HepG2 (cell line): ENCODE data around the gene BRD8. TPM values are rescaled to one million over a fixed set of nuclear protein-coding genes. Genes with fewer than 3 reads are reported as not detected.
A peak's percentile ranks its signal among the peaks of the same experiment; 100 is the strongest.

Experiments used
- CSRNP1 ChIP-seq: sonication (generic); formaldehyde crosslinking; IDR thresholded peaks from 2 replicates; pipeline ENCODE4 v1.8.1; 2023; ENCODE audit warnings: mild to moderate bottlenecking, missing genetic modification reagents
- DRAP1 ChIP-seq: IDR thresholded peaks from 2 replicates; pipeline ENCODE4 v1.6.1; 2016; ENCODE audit warnings: missing genetic modification reagents, missing compliant biosample characterization
- HCFC1 ChIP-seq: fragments of 150-350 bp; IDR thresholded peaks from 2 replicates; pipeline ENCODE4 v1.6.1; 2014; ENCODE audit warnings: low read depth, low read length
- HOXA9 ChIP-seq: sonication (generic); formaldehyde crosslinking; IDR thresholded peaks from 2 replicates; pipeline ENCODE4 v1.8.1; 2022; ENCODE audit warnings: missing genetic modification reagents, mild to moderate bottlenecking, moderate library complexity, borderline replicate concordance
- POGK ChIP-seq: sonication (generic); formaldehyde crosslinking; conservative IDR thresholded peaks from 2 replicates; pipeline ENCODE4 v1.8.0; 2022; ENCODE audit warnings: mild to moderate bottlenecking, moderate library complexity, missing genetic modification reagents
- SIN3A ChIP-seq: IDR thresholded peaks from 2 replicates; pipeline ENCODE4 v1.6.1; 2011; ENCODE audit warnings: low read depth, mild to moderate bottlenecking, control low read depth, low read length, borderline replicate concordance
- TBX3 ChIP-seq: fragments of 450-650 bp; IDR thresholded peaks from 2 replicates; pipeline ENCODE4 v1.6.1; 2017; ENCODE audit warnings: antibody characterized with exemption, mild to moderate bottlenecking, inconsistent platforms, borderline replicate concordance
- TRIM24 ChIP-seq: sonication (generic); formaldehyde crosslinking; IDR thresholded peaks from 2 replicates; pipeline ENCODE4 v1.8.0; 2022; ENCODE audit warnings: mild to moderate bottlenecking, missing genetic modification reagents
- ZFP36 ChIP-seq: fragments of 150-350 bp; IDR thresholded peaks from 2 replicates; pipeline ENCODE4 v1.6.1; 2018; ENCODE audit warnings: borderline replicate concordance, low read length, low read depth; ENCODE audit not compliant: partially characterized antibody
- ZKSCAN8 ChIP-seq: IDR thresholded peaks from 2 replicates; pipeline ENCODE4 v1.6.1; 2016; ENCODE audit warnings: borderline replicate concordance, missing genetic modification reagents, missing compliant biosample characterization
- ZNF260 ChIP-seq: sonication (generic); formaldehyde crosslinking; IDR thresholded peaks from 2 replicates; pipeline ENCODE4 v1.4.0; 2020; ENCODE audit warnings: missing genetic modification reagents, low read depth, mild to moderate bottlenecking, borderline replicate concordance
- ZNF569 ChIP-seq: sonication (generic); formaldehyde crosslinking; IDR thresholded peaks from 2 replicates; pipeline ENCODE4 v1.5.0; 2020; ENCODE audit warnings: mild to moderate bottlenecking, missing genetic modification reagents, moderate library complexity, borderline replicate concordance
- ZNF703 ChIP-seq: sonication (generic); formaldehyde crosslinking; IDR thresholded peaks from 2 replicates; pipeline ENCODE4 v1.5.1; 2020; ENCODE audit warnings: missing genetic modification reagents, mild to moderate bottlenecking, moderate library complexity, borderline replicate concordance
- ZNF761 ChIP-seq: sonication (generic); formaldehyde crosslinking; conservative IDR thresholded peaks from 2 replicates; pipeline ENCODE4 v1.4.0; 2020; ENCODE audit warnings: mild to moderate bottlenecking, missing genetic modification reagents
- ZSCAN31 ChIP-seq: sonication (generic); formaldehyde crosslinking; IDR thresholded peaks from 2 replicates; pipeline ENCODE4 v1.5.0; 2020; ENCODE audit warnings: low read depth, mild to moderate bottlenecking, missing genetic modification reagents
- polyA plus RNA-seq, 8 experiments: library from polyadenylated mRNA; depleted of rRNA in 3 of 8; stranded (reverse) in 7 of 8; unstranded in 1 of 8; fragments of >200 nt; fragmentation: Illumina TruSeq in 4 of 8; extraction: Trizol in 4 of 8; gene quantifications; 2 replicates each; pipeline versions ENCODE4 v1.2.1 to v1.2.3, GENCODE V29; 2011 to 2016; ENCODE audit warnings: low read depth in 4 of 8, missing spikeins in 1 of 8, mixed read lengths in 1 of 8; ENCODE audit not compliant: insufficient read depth in 1 of 8
- total RNA-seq, 5 experiments: library from RNA; depleted of rRNA; stranded (reverse); fragments of >200 nt; fragmentation: Illumina TruSeq; extraction: Trizol; gene quantifications; 2 replicates each; pipeline ENCODE4 v1.2.3, GENCODE V29; 2016; ENCODE audit warnings: low read depth in 1 of 5
- TF ChIP-seq, protein P1 (sequence below): sonication (generic); formaldehyde crosslinking; IDR thresholded peaks from 2 replicates; pipeline ENCODE4 v1.9.0; 2022; ENCODE audit warnings: low read depth, missing genetic modification reagents
- TF ChIP-seq, protein P2 (sequence below): sonication (generic); formaldehyde crosslinking; IDR thresholded peaks from 2 replicates; pipeline ENCODE4 v1.5.0; 2020; ENCODE audit warnings: missing genetic modification reagents

BRD8 gene
- total and polyA plus RNA-seq, 2 of the 13 experiments (the other 11 are each of a cell fraction or from before 2014, with no cell fraction given), result 62.5 to 71.1 TPM

GRCh38 chr5:138213161-138214029 lies 35.0 kb upstream of the BRD8 start, which contains the start of gene CDC23 (continued):
- TF ChIP-seq, protein P1, sequence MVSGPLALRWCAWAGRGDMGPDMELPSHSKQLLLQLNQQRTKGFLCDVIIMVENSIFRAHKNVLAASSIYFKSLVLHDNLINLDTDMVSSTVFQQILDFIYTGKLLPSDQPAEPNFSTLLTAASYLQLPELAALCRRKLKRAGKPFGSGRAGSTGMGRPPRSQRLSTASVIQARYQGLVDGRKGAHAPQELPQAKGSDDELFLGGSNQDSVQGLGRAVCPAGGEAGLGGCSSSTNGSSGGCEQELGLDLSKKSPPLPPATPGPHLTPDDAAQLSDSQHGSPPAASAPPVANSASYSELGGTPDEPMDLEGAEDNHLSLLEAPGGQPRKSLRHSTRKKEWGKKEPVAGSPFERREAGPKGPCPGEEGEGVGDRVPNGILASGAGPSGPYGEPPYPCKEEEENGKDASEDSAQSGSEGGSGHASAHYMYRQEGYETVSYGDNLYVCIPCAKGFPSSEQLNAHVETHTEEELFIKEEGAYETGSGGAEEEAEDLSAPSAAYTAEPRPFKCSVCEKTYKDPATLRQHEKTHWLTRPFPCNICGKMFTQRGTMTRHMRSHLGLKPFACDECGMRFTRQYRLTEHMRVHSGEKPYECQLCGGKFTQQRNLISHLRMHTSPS (CRISPR knock-in tag), result no peak
- TF ChIP-seq HCFC1, result no peak; the same call in 1 of the 2 replicates
- no peak for TF ChIP-seq TBX3
- peak; percentile 71 for TF ChIP-seq DRAP1 (CRISPR knock-in tag)
- TF ChIP-seq ZKSCAN8 (CRISPR knock-in tag), result no peak
- peak; percentile 98 for TF ChIP-seq SIN3A
- TF ChIP-seq ZNF761, result no peak
- TF ChIP-seq, protein P2, sequence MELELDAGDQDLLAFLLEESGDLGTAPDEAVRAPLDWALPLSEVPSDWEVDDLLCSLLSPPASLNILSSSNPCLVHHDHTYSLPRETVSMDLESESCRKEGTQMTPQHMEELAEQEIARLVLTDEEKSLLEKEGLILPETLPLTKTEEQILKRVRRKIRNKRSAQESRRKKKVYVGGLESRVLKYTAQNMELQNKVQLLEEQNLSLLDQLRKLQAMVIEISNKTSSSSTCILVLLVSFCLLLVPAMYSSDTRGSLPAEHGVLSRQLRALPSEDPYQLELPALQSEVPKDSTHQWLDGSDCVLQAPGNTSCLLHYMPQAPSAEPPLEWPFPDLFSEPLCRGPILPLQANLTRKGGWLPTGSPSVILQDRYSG (CRISPR knock-in tag), result no peak
- TF ChIP-seq CSRNP1 (CRISPR knock-in tag), result 0 out of 2 replicates have a peak, but pooled peaks have one; percentile 23
- TF ChIP-seq ZSCAN31, result no peak
- TF ChIP-seq HOXA9 (CRISPR knock-in tag), result peak; percentile 57; the same call in 1 of the 2 replicates
- TF ChIP-seq ZFP36, result no peak
- TF ChIP-seq ZNF569 (CRISPR knock-in tag), result no peak
- no peak; the same call in 1 of the 2 replicates for TF ChIP-seq POGK (CRISPR knock-in tag)
- TF ChIP-seq ZNF703, result no peak
- TF ChIP-seq ZNF260 (CRISPR knock-in tag), result no peak
- TF ChIP-seq TRIM24 (CRISPR knock-in tag), result no peak
